GM12891 (cell line): ENCODE data around the gene REST.

Experiments
- DNase-seq: peaks from one replicate; pipeline ENCODE4 v3.0.0; 2011; ENCODE audit warnings: low spot score; ENCODE audit not compliant: insufficient read length
- FAIRE-seq: peaks from 2 replicates; lab custom pipeline; 2011; peaks lifted over from hg19 to GRCh38; lab: Jason Lieb, UNC
- PAX5 ChIP-seq: IDR thresholded peaks from 2 replicates; pipeline ENCODE4 v1.6.1; 2011; ENCODE audit warnings: low read length, moderate library complexity, mild to moderate bottlenecking; ENCODE audit not compliant: insufficient read depth, severe bottlenecking
- POLR2A ChIP-seq: IDR thresholded peaks from 2 replicates; pipeline ENCODE4 v1.6.1; 2011; ENCODE audit warnings: low read depth, low read length, control low read depth
- POLR2AphosphoS5 ChIP-seq: IDR thresholded peaks from 2 replicates; pipeline ENCODE4 v1.6.1; 2011; ENCODE audit warnings: low read depth, low read length, control low read depth
- POU2F2 ChIP-seq: IDR thresholded peaks from 2 replicates; pipeline ENCODE4 v1.6.1; 2011; ENCODE audit warnings: low read depth, mild to moderate bottlenecking, control low read depth, low read length, moderate library complexity
- SPI1 ChIP-seq: IDR thresholded peaks from 2 replicates; pipeline ENCODE4 v1.6.1; 2011; ENCODE audit warnings: low read depth, low read length, control low read depth
- TAF1 ChIP-seq: IDR thresholded peaks from 2 replicates; pipeline ENCODE4 v1.6.1; 2011; ENCODE audit warnings: low read depth, low read length, control low read depth

The REST gene

GRCh38 chr4:56986952-56987351 is 79.3 kb downstream of the REST start:
- DNase-seq = no peak
- no peak for FAIRE-seq
- TF ChIP-seq SPI1 = no peak
- no peak for TF ChIP-seq TAF1
- TF ChIP-seq POU2F2 = no peak
- TF ChIP-seq POLR2AphosphoS5 = no peak
- no peak for TF ChIP-seq POLR2A
- TF ChIP-seq PAX5 = no peak

- DNase-seq (no peak), FAIRE-seq (peak; percentile 16)
- no peak for TF ChIP-seq PAX5
- no peak for TF ChIP-seq POLR2A
- no peak for TF ChIP-seq POU2F2
- TF ChIP-seq TAF1 = no peak
- TF ChIP-seq POLR2AphosphoS5 = no peak
- no peak for TF ChIP-seq SPI1
Observed at GRCh38 chr4:56990109-56990905, 82.6 kb downstream of the REST start.

DNA sequence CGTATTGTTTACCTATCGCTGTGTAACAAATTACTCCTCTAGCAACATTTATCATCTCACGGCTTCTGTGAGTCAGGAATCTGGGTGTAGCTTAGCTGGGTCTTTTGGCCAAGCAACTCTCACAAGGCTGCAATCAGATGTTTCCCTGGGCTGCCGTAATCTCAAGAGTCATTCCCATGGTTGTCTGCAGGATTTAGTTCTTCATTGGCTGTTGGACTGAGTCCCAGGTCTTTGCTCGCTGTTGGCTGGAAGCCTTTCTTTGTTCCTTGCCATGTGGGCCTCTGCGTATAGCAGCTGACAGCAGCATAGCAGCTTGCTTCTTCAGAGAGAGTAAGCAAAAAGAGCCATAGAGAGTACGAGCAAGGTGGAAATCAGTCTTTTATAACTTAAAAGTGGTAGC is 87.8 kb downstream of the REST start:
- DNase-seq = no peak
- no peak for FAIRE-seq
- TF ChIP-seq POLR2AphosphoS5 (no peak), POU2F2 (no peak), POLR2A (no peak), PAX5 (no peak), TAF1 (no peak)

- FAIRE-seq (no peak), DNase-seq (no peak)
- TF ChIP-seq SPI1 = no peak
- TF ChIP-seq TAF1 = no peak
- TF ChIP-seq PAX5 = no peak
- no peak for TF ChIP-seq POU2F2
- TF ChIP-seq POLR2A = no peak
- TF ChIP-seq POLR2AphosphoS5 = no peak
Observed at GRCh38 chr4:56999751-57000150, 92.1 kb downstream of the REST start.

DNA sequence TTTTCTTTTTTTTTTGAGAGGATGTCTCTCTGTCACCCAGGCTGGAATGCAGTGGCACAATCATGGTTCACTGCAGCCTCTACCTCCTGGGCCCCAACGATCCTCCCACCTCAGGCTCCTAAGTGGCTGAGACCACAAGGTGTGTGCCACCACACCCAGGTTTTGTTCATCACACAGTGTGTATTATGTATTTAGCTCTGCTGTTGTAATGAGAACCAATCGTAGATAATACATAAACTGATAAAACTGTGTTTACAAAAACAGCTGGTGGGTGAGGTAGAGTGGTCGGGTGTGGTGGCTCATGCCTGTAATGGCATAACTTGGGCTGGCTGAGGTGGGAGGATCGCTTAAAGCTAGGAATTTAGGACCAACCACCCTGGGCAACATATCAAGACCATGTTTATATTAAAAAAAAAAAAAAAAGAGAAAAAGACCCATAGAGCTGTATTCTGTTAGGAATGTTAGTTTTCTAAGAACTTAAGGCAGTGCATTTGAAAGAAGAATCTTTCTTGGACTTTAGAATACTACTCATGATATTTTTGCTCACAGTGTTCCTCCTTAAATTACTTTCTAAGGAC is 105.9 kb downstream of the REST start:
- DNase-seq (no peak), FAIRE-seq (no peak)
- TF ChIP-seq PAX5 = no peak
- TF ChIP-seq TAF1 = no peak
- no peak for TF ChIP-seq POU2F2
- no peak for TF ChIP-seq SPI1
- no peak for TF ChIP-seq POLR2A
- TF ChIP-seq POLR2AphosphoS5 = no peak
